Measurements from ENCODE around the gene PTPRG.

- TF ChIP-seq CTCF (IDR thresholded peaks at IDR 0.05; ENCODE audit: extremely low read depth in 1 of 2, insufficient read depth in 1 of 2, low read depth in 1 of 2, low read length in 2 of 2), result no peak
- no peak for TF ChIP-seq POLR2A (IDR thresholded peaks at IDR 0.05; ENCODE audit: low read depth, low read length)
- no peak for TF ChIP-seq EZH2 (IDR thresholded peaks at IDR 0.05; ENCODE audit: borderline replicate concordance, low read depth, low read length, severe bottlenecking)
- no peak for TF ChIP-seq POLR2AphosphoS5 (IDR thresholded peaks at IDR 0.05; ENCODE audit: insufficient read depth, low read depth, low read length)
These were observed 681.6 kb downstream of the PTPRG start for GRCh38 chr3:62242831-62243509.
